Loucy (cell line): Measurements from ENCODE around the gene SPTLC1.

Experiments used
- EZH2phosphoT487 ChIP-seq: fragments of 200-600 bp; IDR thresholded peaks from 2 replicates; pipeline ENCODE4 v1.6.1; 2018; ENCODE audit warnings: antibody characterized with exemption, mild to moderate bottlenecking, moderate library complexity, borderline replicate concordance
- TF ChIP-seq, protein P1 (sequence below): fragments of 200-600 bp; sonication (generic); conservative IDR thresholded peaks from 2 replicates; pipeline ENCODE4 v1.5.1; 2014; ENCODE audit warnings: mild to moderate bottlenecking, antibody characterized with exemption, low read length

DNA sequence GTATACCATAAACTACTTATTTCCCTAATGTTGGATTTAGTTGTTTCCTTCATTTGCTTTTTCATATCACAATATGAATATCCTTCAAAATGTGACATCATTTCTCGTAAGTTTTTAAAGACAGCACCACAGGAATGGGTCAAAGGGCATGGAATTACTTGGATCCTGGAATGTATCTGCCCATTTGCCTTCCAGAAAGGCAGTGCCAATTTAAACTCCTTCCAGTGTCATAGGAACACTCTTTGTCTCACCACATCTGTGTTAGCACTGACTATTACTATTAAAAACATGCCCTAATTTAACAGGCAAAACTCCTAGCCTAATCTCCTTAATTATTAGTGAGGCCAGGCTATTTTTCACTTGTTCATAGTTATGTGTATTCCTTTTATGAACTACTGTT, 58.0 kb downstream of the SPTLC1 start:
- TF ChIP-seq, protein P1, sequence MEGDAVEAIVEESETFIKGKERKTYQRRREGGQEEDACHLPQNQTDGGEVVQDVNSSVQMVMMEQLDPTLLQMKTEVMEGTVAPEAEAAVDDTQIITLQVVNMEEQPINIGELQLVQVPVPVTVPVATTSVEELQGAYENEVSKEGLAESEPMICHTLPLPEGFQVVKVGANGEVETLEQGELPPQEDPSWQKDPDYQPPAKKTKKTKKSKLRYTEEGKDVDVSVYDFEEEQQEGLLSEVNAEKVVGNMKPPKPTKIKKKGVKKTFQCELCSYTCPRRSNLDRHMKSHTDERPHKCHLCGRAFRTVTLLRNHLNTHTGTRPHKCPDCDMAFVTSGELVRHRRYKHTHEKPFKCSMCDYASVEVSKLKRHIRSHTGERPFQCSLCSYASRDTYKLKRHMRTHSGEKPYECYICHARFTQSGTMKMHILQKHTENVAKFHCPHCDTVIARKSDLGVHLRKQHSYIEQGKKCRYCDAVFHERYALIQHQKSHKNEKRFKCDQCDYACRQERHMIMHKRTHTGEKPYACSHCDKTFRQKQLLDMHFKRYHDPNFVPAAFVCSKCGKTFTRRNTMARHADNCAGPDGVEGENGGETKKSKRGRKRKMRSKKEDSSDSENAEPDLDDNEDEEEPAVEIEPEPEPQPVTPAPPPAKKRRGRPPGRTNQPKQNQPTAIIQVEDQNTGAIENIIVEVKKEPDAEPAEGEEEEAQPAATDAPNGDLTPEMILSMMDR = no peak
- no peak for TF ChIP-seq EZH2phosphoT487
